Vagina (tissue), 2 donors: ENCODE measurements around the gene PRDM16.

ENCODE experiments used
- CTCF ChIP-seq, 3 experiments: fragments of 450-650 bp in 2 of 3; fragments of 200-600 bp in 1 of 3; sonication (generic) in 1 of 3; IDR thresholded peaks; one replicate each; pipeline ENCODE4 v1.5.1; 2017 to 2019; ENCODE audit warnings: antibody characterized with exemption in 3 of 3, mild to moderate bottlenecking in 2 of 3, moderate library complexity in 2 of 3
- POLR2A ChIP-seq, 2 donors: fragments of 450-650 bp; IDR thresholded peaks; one replicate each; pipeline ENCODE4 v1.6.1; 2017; ENCODE audit warnings: antibody characterized with exemption in 2 of 2, mild to moderate bottlenecking in 2 of 2, moderate library complexity in 2 of 2
- POLR2AphosphoS5 ChIP-seq, 2 donors: sonication (generic); formaldehyde crosslinking; IDR thresholded peaks; one replicate each; pipeline ENCODE4 v1.9.0; 2017; ENCODE audit warnings: antibody characterized with exemption in 2 of 2, mild to moderate bottlenecking in 2 of 2, low read depth in 1 of 2; ENCODE audit not compliant: insufficient read depth in 1 of 2

- TF ChIP-seq CTCF (IDR thresholded peaks at IDR 0.05): no peak
- no peak for TF ChIP-seq POLR2AphosphoS5 (IDR thresholded peaks at IDR 0.05; ENCODE audit: insufficient read depth in 1 of 2, low read depth in 1 of 2)
- no peak for TF ChIP-seq POLR2A (IDR thresholded peaks at IDR 0.05)
Observed at GRCh38 chr1:3359756-3360440, 290.9 kb downstream of the PRDM16 start.
